Osteoblast (primary cell): Measurements from ENCODE around the gene SH2D2A. TPM values are rescaled to one million over a fixed set of nuclear protein-coding genes. Genes with fewer than 3 reads are reported as not detected.

Source experiments
- DNase-seq: peaks from one replicate; pipeline ENCODE4 v3.0.0; 2011; ENCODE audit warnings: low spot score, mixed read lengths; ENCODE audit not compliant: insufficient read length; ENCODE audit errors: missing footprints
- H2AFZ ChIP-seq: 2 replicates; pipeline ENCODE4 v1.6.0; 2011; ENCODE audit warnings: mild to moderate bottlenecking, low read length
- H3K27ac ChIP-seq: 2 replicates; pipeline ENCODE4 v1.5.1; 2011; ENCODE audit warnings: mild to moderate bottlenecking, low read depth, low read length, moderate library complexity
- H3K27me3 ChIP-seq: 2 replicates; pipeline ENCODE4 v1.6.0; 2012; ENCODE audit warnings: mild to moderate bottlenecking, control low read depth, inconsistent platforms, low read length, moderate library complexity; ENCODE audit not compliant: insufficient read depth
- H3K36me3 ChIP-seq: 2 replicates; pipeline ENCODE4 v1.5.1; 2011; ENCODE audit warnings: mild to moderate bottlenecking, low read length, control low read depth, moderate library complexity; ENCODE audit not compliant: insufficient read depth
- H3K4me1 ChIP-seq: 2 replicates; pipeline ENCODE4 v1.5.1; 2011; ENCODE audit warnings: mild to moderate bottlenecking, low read length, control low read depth, moderate library complexity; ENCODE audit not compliant: insufficient read depth
- H3K4me2 ChIP-seq: 2 replicates; pipeline ENCODE4 v1.6.0; 2011; ENCODE audit warnings: mild to moderate bottlenecking, low read length; ENCODE audit not compliant: insufficient read depth
- H3K4me3 ChIP-seq: fragments of 200-600 bp; sonication (generic); 3 replicates; pipeline ENCODE4 v1.5.1; 2012; ENCODE audit warnings: mild to moderate bottlenecking, low read length, inconsistent platforms; ENCODE audit not compliant: insufficient read depth
- H3K79me2 ChIP-seq: 2 replicates; pipeline ENCODE4 v1.6.0; 2012; ENCODE audit warnings: mild to moderate bottlenecking, low read length, control low read depth, inconsistent platforms; ENCODE audit not compliant: insufficient read depth
- H3K9me3 ChIP-seq: 2 replicates; pipeline ENCODE4 v1.5.1; 2011; ENCODE audit warnings: low read depth, low read length, control low read depth
- H4K20me1 ChIP-seq: 2 replicates; pipeline ENCODE4 v1.6.0; 2012; ENCODE audit warnings: mild to moderate bottlenecking, low read length, control low read depth; ENCODE audit not compliant: insufficient read depth
- CTCF ChIP-seq: IDR thresholded peaks from 2 replicates; pipeline ENCODE4 v1.5.1; 2011; ENCODE audit warnings: mild to moderate bottlenecking, low read depth, low read length, moderate library complexity; ENCODE audit errors: extremely low read depth
- total RNA-seq: library from RNA; depleted of rRNA; stranded (reverse); fragments of >200 nt; gene quantifications from 2 replicates; pipeline ENCODE4 v1.2.3, GENCODE V29; 2012

Gene SH2D2A
- total RNA-seq, 1 donor = 0.36 TPM

DNA sequence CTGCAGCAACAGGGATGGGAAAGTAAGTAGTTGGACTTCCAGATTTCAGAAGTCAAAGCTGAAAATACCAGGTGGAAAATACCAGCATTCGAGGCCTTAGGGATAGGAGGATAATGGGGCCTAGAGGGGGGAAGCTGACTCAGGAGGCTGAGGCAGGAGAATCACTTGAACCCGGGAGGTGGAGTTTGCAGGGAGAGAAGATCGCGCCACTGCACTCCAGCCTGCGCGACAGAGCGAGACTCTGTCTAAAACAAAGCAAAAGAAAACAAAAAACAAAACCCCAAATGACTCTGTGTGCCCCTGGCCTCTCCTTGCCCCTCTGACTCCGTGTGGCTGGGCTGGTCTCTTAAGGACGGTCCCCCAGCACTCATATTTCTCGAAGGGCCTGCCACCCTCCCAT is 3.4 kb downstream of the SH2D2A start:
- Histone ChIP-seq H2AFZ (peak overlapping the region; percentile 85), H3K9me3 (no peaks in the 10 kb centered on the region), H3K27ac (peak overlapping the region; percentile 39), H3K4me2 (peak overlapping the region; percentile 90), H3K79me2 (no peaks in the 10 kb centered on the region), H3K27me3 (no peaks in the 10 kb centered on the region), H4K20me1 (no peaks in the 10 kb centered on the region), H3K4me3 (peak overlapping the region; percentile 73), H3K36me3 (no peaks in the 10 kb centered on the region), H3K4me1 (peaks cover 35% of the 10 kb centered on the region)
- no peak for DNase-seq
- TF ChIP-seq CTCF = no peak

GRCh38 chr1:156812293-156812990 is 4.2 kb downstream of the SH2D2A start:
- Histone ChIP-seq H3K79me2 (no peaks in the 10 kb centered on the region), H3K4me1 (peaks cover 38% of the 10 kb centered on the region), H4K20me1 (no peaks in the 10 kb centered on the region), H3K9me3 (no peaks in the 10 kb centered on the region), H3K27me3 (no peaks in the 10 kb centered on the region), H2AFZ (no peak overlapping the region), H3K4me3 (no peak overlapping the region), H3K36me3 (no peaks in the 10 kb centered on the region), H3K27ac (no peak overlapping the region), H3K4me2 (no peak overlapping the region)
- TF ChIP-seq CTCF = no peak
- no peak for DNase-seq

- Histone ChIP-seq H3K4me3 (no peak overlapping the region), H3K4me2 (no peak overlapping the region), H3K36me3 (no peaks in the 10 kb centered on the region), H3K27ac (no peak overlapping the region), H3K4me1 (peaks cover 39% of the 10 kb centered on the region), H2AFZ (no peak overlapping the region), H3K27me3 (no peaks in the 10 kb centered on the region), H4K20me1 (no peaks in the 10 kb centered on the region), H3K9me3 (no peaks in the 10 kb centered on the region), H3K79me2 (no peaks in the 10 kb centered on the region)
- no peak for TF ChIP-seq CTCF
- peak; percentile 86 for DNase-seq
These were observed 5.5 kb downstream of the SH2D2A start for GRCh38 chr1:156811168-156811567.

DNA sequence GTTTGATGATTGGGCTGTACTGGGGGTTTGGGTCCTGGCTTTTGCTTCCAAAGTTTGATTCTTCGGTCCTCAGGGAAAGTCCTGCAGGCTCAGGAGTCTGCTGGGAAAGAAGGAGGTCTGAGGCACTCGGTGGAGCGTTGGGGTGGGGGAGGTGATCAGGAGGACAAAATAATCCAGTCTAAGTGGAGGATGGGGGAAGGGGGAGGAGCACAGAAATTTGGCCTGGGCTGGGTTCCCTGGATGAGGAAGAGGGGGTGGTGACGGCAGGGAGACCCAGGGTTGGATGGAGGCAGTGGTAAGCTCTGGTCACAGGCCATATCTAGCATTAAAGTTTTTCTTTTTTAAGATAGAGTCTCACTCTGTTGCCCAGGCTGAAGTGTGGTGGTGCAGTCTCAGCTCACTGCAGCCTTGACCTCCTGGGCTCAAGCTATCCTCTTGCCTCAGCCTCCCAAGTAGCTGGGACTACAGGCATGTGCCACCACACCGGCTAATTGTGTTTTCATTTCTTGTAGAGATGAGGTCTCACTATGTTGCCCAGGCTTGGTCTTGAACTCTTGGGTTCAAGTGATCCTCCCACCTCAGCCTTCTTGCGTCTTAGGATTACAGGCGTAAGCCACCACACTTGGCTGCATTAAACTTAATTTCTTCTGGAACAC is 6.8 kb downstream of the SH2D2A start:
- no peak for DNase-seq
- Histone ChIP-seq H3K36me3 (no peaks in the 10 kb centered on the region), H3K4me1 (peaks cover 29% of the 10 kb centered on the region), H3K27me3 (no peaks in the 10 kb centered on the region), H3K79me2 (no peaks in the 10 kb centered on the region), H3K27ac (no peak overlapping the region), H3K9me3 (no peaks in the 10 kb centered on the region), H3K4me3 (no peak overlapping the region), H4K20me1 (no peaks in the 10 kb centered on the region), H2AFZ (no peak overlapping the region), H3K4me2 (no peak overlapping the region)
- no peak for TF ChIP-seq CTCF
